ENCODE measurements around the gene PTDSS2. TPM values are rescaled to one million over a fixed set of nuclear protein-coding genes. Genes with fewer than 3 reads are reported as not detected.
A peak's percentile ranks its signal among the peaks of the same experiment; 100 is the strongest.

The PTDSS2 gene
- total and polyA plus RNA-seq, 9 of the 15 experiments (the other 6 are each of a cell fraction or from before 2014, with no cell fraction given): 0.45 to 53.9 (median 17.2) TPM

- TF ChIP-seq ZC3H4 (CRISPR knock-in tag; IDR thresholded peaks at IDR 0.05; ENCODE audit: borderline replicate concordance) (no peak), MTF1 (CRISPR knock-in tag; IDR thresholded peaks at IDR 0.05; ENCODE audit: borderline replicate concordance) (no peak), ATF2 (CRISPR knock-in tag; IDR thresholded peaks at IDR 0.05) (no peak), ZNF696 (CRISPR knock-in tag; conservative IDR thresholded peaks at IDR 0.05) (no peak), ZNF639 (CRISPR knock-in tag; conservative IDR thresholded peaks at IDR 0.05 in 1 of 2, IDR thresholded peaks at IDR 0.05 in 1 of 2) (peak in 1 of 2 experiments; percentile 63; a peak in 1 of 4 replicates), HNRNPLL (IDR thresholded peaks at IDR 0.05; ENCODE audit: low read depth, low read length, poor library complexity, severe bottlenecking) (peak; percentile 87), EGR1 (conservative IDR thresholded peaks at IDR 0.05) (peak; percentile 62), CTBP1 (IDR thresholded peaks at IDR 0.05; ENCODE audit: borderline replicate concordance) (peak; percentile 54; the same call in 1 of the 2 replicates), HSF4 (CRISPR knock-in tag; IDR thresholded peaks at IDR 0.05; ENCODE audit: borderline replicate concordance) (no peak), U2AF1 (optimal IDR thresholded peaks at IDR 0.05; ENCODE audit: low read depth, low read length) (peak; percentile 95), ZBTB8A (IDR thresholded peaks at IDR 0.05; ENCODE audit: partially characterized antibody) (no peak), CSDE1 (IDR thresholded peaks at IDR 0.05) (no peak), MYBL2 (IDR thresholded peaks at IDR 0.05; ENCODE audit: low read depth) (no peak), MYBL2 (CRISPR knock-in tag; IDR thresholded peaks at IDR 0.05; ENCODE audit: borderline replicate concordance) (no peak), ATF1 (CRISPR knock-in tag; IDR thresholded peaks at IDR 0.05) (no peak), ATF1 (tag; IDR thresholded peaks at IDR 0.05) (peak; percentile 55), HDAC2 (IDR thresholded peaks at IDR 0.05) (no peak)
- TF ChIP-seq, protein P1, sequence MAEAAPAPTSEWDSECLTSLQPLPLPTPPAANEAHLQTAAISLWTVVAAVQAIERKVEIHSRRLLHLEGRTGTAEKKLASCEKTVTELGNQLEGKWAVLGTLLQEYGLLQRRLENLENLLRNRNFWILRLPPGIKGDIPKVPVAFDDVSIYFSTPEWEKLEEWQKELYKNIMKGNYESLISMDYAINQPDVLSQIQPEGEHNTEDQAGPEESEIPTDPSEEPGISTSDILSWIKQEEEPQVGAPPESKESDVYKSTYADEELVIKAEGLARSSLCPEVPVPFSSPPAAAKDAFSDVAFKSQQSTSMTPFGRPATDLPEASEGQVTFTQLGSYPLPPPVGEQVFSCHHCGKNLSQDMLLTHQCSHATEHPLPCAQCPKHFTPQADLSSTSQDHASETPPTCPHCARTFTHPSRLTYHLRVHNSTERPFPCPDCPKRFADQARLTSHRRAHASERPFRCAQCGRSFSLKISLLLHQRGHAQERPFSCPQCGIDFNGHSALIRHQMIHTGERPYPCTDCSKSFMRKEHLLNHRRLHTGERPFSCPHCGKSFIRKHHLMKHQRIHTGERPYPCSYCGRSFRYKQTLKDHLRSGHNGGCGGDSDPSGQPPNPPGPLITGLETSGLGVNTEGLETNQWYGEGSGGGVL (CRISPR knock-in tag; IDR thresholded peaks at IDR 0.05): no peak
Measured at GRCh38 chr11:406796-407650, 43.1 kb upstream of the PTDSS2 start (continued).
